ENCODE data around the gene PRIMA1.

PRIMA1 gene

GRCh38 chr14:93794756-93795155 lies 6.5 kb upstream of the PRIMA1 start:
- DNase-seq (ENCODE audit: low spot score), result no peak

- no peak for DNase-seq (ENCODE audit: low spot score)
These were observed 5.5 kb upstream of the PRIMA1 start for GRCh38 chr14:93793555-93794324.

- DNase-seq (ENCODE audit: low spot score), result no peak
These were observed 4.1 kb upstream of the PRIMA1 start for GRCh38 chr14:93792391-93792790.

- DNase-seq (ENCODE audit: low spot score), result no peak
These were observed 2.7 kb upstream of the PRIMA1 start for GRCh38 chr14:93790966-93791365.

DNA sequence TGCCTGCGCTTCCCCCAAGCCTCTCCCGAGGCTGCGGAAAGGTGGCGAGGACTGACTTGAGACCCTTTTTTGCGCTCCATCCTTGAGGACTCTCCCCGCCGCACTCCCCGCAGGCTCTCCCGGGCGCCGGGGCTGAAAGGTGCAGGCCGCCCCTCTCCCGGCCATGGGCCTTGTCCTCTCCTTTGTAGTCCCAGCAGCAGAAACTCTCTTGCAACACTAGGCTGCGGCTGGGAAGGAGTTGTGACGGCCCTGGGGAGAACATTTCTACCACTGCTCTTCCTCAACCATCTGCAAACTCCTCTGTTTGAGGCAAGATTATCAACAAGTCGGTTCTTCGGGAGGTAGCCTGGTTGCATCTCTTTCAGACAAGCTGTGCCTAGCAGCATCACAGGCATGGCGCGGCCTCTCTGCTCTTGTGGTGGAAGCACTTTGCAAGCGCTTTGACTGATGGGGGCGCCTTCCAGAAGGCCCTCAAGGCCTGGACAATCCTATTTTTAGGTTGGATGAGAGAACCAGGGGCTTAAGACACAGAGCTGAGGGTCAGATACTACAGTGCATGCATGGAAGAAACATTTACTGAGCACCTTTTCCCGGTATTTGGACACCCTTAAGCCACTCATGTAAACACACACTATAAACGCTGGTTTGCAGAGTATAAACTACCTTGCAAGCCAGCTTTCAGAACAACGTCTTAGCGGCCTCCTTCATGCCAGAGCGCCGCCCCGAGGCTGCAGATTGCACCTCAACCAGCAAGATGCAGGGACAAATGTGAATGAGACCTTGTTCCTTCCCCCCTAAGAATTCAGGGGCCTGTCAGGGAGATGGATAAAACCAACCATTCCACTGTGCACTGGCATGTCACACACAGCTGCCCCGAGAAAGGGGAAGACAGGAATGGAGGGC lies 1.2 kb upstream of the PRIMA1 start:
- no peak for DNase-seq (ENCODE audit: low spot score)

- peak; percentile 83 for DNase-seq (ENCODE audit: low spot score)
These were observed 400 bp upstream of the PRIMA1 start for GRCh38 chr14:93788543-93789227.

GRCh38 chr14:93787465-93788292 lies 606 bp downstream of the PRIMA1 start:
- peak; percentile 56 for DNase-seq (ENCODE audit: low spot score)

DNA sequence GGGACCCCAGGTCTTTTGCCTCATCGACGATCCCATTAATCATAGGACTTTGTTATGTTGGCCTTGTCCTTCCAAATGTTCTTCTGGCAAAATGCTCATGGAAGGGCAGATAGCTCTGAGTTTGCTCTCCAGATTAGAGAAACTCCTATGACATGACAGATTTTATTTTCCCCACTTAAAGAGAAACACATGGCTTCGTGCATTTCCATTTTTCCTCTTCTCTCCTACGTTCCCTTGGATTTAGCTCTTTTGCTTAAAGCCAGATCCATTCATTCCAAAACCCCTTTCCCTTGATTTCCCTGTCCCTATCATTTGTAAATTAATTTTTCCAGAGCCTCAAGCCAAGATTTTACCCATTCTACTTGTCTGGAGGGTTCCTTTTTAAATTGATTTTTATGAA lies 2.9 kb downstream of the PRIMA1 start:
- DNase-seq (ENCODE audit: low spot score), result no peak

GRCh38 chr14:93784878-93785277 lies 3.4 kb downstream of the PRIMA1 start:
- DNase-seq (ENCODE audit: low spot score), result no peak

GRCh38 chr14:93780813-93781400 lies 7.4 kb downstream of the PRIMA1 start:
- no peak for DNase-seq (ENCODE audit: low spot score)

GRCh38 chr14:93778856-93779629 lies 9.2 kb downstream of the PRIMA1 start:
- DNase-seq (ENCODE audit: low spot score), result no peak

DNA sequence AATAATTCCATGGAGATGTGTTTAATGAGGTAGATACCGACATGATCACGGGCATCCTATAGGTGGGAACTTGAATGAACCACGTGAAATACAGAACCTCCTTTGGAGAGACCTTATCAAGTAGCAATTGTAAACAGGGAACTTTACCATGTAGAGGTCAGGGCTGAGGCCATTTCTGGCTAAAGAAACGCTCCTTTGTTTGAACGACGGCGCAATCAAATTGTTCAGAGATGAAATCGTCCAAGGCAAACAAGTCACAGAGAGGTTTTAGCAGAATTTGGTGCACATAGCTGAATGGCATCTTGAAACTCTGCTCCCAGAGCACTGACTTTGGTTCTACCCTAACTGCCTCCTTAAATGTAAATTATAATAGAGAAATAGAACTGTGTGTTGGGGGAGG lies 9.8 kb downstream of the PRIMA1 start:
- no peak for DNase-seq (ENCODE audit: low spot score)

DNA sequence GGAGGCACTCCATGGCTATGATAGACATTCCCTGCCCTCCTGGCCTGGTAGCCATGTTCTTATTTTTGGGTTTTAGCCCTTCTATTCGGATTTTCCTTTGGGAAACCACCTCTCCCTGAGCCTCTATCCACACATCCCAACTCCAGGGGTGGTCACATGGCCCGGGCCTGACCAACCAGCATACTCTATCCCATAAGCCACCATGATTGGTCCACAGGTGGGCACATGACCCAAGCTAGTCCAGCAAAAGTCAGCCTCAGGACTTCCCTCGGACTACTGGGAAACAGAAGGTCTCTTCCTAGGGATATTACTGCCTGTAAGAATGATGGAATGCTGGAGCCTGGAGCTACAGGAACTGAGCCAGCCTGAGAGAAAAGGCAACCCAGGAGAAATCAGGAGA lies 12.5 kb downstream of the PRIMA1 start:
- DNase-seq (ENCODE audit: low spot score), result no peak

DNA sequence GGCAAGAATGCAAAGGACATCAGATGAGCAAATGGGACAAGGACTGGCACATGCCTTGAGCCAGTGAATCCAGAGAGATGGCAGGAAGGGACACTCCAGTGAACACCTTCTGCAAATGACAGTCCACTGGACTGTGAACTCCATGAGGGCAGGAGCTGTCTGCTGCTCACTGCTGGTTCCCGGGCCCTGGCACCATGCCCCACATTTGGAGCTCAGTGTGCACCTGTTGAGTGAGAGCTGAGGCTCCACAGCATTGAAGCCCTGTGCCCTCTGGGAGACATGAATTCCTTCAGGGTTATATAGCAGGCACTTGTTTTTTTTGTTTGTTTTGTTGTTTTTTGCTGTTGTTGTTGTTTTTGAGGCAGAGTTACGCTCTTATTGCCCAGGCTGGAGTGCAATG lies 13.1 kb downstream of the PRIMA1 start:
- DNase-seq (ENCODE audit: low spot score), result no peak

DNA sequence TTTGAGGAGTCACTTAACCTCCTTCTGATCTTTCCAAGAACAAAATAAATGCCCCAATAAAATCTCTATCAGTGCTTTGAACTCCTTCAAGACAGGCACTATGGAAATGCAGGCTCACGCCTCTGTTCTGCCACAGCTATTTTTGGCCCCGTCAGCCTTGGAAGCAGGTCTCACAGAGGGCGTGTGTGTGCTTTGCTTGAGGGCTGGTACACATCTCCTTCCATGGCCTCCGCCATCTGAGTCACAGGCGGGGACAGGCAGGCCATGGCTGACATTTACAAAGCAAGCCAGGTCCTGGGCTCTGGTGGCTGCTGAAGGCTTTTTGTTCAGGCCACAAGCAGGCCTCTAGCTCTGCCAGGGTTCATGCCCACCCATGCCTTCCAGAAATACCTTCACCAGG lies 16.0 kb downstream of the PRIMA1 start:
- DNase-seq (ENCODE audit: low spot score), result no peak

DNA sequence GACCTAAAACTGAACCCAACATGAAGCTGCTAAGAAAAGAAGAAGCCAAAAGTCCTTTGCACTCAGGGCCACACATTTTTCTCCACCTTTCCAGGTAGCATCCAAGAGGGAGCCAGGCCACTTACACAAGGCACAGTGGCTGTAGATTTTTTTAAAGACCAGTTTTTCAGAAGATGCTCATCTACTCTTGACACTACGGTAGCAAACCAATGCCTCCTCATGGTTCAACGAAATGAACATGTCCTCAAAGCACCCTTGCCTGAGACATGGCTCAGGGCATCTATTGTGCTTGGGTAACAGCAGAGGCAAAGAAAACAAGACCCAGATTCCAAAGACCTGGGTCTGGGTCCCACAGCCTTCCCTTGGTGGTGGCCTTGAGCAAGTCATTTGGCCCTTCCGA lies 22.3 kb downstream of the PRIMA1 start:
- no peak for DNase-seq (ENCODE audit: low spot score)

GRCh38 chr14:93765155-93765554 lies 23.1 kb downstream of the PRIMA1 start:
- no peak for DNase-seq (ENCODE audit: low spot score)

DNA sequence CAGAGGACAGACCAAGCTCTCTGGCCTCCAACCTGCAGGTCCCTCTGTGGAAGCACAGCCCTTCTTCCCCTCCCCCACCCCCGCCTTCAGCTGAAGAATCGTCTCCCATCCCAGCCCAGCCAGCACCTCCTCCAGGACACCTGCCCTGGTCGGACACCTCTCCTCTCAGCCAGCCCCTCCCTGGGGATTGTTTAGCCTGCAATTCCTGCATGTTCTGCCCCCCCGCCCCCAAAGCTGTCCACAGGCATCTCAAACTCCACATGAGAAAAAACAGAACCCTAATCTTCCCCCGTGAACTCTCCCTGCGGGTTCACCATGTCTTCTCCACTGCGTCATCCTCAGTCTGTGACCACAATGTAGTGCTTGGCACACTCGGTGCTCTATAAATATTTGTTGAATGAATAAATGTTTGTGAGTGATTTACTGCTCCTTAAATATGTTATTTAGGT lies 24.1 kb downstream of the PRIMA1 start:
- no peak for DNase-seq (ENCODE audit: low spot score)

GRCh38 chr14:93759719-93760307 lies 28.5 kb downstream of the PRIMA1 start:
- peak; percentile 59 for DNase-seq (ENCODE audit: low spot score)

- no peak for DNase-seq (ENCODE audit: low spot score)
These were observed 31.1 kb downstream of the PRIMA1 start for GRCh38 chr14:93757206-93757605.

Data from globus pallidus (tissue), 1 donor.